ENCODE data around the gene CBX8. TPM values are rescaled to one million over a fixed set of nuclear protein-coding genes. Genes with fewer than 3 reads are reported as not detected.

CBX8 gene
- total and polyA plus RNA-seq, 2 donors (not counting 3 experiments of a cell fraction or from before 2014, with no cell fraction given): 0.69 to 3.1 TPM

DNA sequence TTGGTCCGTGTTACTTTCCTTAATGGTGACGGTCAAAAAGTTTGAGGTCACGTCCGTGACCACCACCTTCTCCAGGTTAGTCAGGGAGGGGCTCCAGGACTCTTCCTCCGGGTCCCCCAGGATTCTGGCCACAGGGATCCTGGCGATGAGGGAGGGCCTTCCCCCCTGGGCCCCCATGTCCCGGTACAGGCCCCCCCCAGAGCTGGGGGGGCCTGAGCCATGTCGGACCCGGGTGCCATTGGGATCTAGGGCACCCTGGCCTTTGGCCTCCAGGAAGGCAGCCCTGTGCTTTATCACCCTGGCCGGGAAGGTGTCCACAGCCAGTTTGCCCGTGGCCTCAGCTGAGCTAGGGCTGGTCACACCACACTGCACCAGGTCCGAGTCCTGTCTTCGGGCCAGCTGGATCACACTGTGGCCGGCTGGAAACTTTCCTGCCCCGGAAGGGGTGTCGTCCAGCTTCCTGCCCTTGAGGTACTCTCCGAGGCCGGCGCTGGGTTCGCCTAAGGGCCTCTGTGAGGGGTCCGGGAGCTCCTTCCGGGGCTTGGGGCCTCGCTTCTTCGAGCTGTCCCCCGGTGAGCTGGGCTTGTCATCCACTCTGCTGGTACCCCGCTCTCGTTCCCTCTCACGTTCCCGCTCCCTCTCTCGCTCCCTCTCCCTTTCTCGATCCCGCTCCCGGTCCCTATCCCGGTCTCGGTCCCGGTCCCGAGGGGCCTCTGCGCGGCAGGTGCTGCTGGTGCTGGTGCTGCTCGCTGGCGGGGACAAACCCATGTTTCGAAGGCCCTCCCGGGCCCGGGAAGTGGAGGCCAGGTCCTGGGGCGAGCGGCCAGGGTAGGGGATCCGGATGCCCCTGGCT is 2.0 kb downstream of the CBX8 start:
- Histone ChIP-seq H3K27ac (ENCODE audit: insufficient read depth, low read depth, low read length) (no peak overlapping the region), H3K4me2 (ENCODE audit: insufficient read depth, low read length) (no peak overlapping the region), H3K79me2 (ENCODE audit: control insufficient read depth, insufficient read depth, low read length) (no peaks in the 10 kb centered on the region), H4K20me1 (replicated peaks; ENCODE audit: control insufficient read depth, extremely low read depth, insufficient read depth, low read length) (no peaks in the 10 kb centered on the region), H3K9me3 (replicated peaks; ENCODE audit: control insufficient read depth, insufficient read depth, low read length) (no peaks in the 10 kb centered on the region), H3K4me1 (ENCODE audit: control insufficient read depth, extremely low read depth, insufficient read depth, low read length) (peaks cover 19% of the 10 kb centered on the region), H3K9me1 (replicated peaks; ENCODE audit: control insufficient read depth, extremely low read depth, insufficient read depth, low read length) (no peaks in the 10 kb centered on the region), H3K9ac (replicated peaks; ENCODE audit: extremely low read depth, insufficient read depth, low read length) (no peak overlapping the region), H3K4me3 (replicated peaks in 1 of 3; ENCODE audit: insufficient read depth in 1 of 3, low read depth in 1 of 3, low read length in 3 of 3) (no peak overlapping the region), H3K27me3 (ENCODE audit: control insufficient read depth in 2 of 2, insufficient read depth in 2 of 2, low read length in 2 of 2) (peaks cover 39 to 60% of the 10 kb centered on the region in 2 experiments), H3K36me3 (ENCODE audit: control insufficient read depth in 2 of 2, extremely low read depth in 1 of 2, insufficient read depth in 2 of 2, low read length in 2 of 2) (no peaks in the 10 kb centered on the region), H2AFZ (ENCODE audit: low read depth, low read length) (no peak overlapping the region)
- FAIRE-seq (no peak), DNase-seq (ENCODE audit: low read depth, low spot score) (no peak)
- intact Hi-C loops (cut with micrococcal nuclease): no loop called here
- no TSS peak for BruUV-seq (replicated peaks)
- TF ChIP-seq POLR2AphosphoS5 (IDR thresholded peaks at IDR 0.05; ENCODE audit: insufficient read depth, low read depth, low read length) (no peak), JUN (IDR thresholded peaks at IDR 0.05; ENCODE audit: borderline replicate concordance, insufficient read depth, insufficient read length, low read depth) (no peak), EZH2 (IDR thresholded peaks at IDR 0.05; ENCODE audit: borderline replicate concordance, low read depth, low read length, severe bottlenecking) (no peak), POLR2A (IDR thresholded peaks at IDR 0.05; ENCODE audit: low read depth, low read length) (no peak), FOS (IDR thresholded peaks at IDR 0.05; ENCODE audit: borderline replicate concordance, insufficient read depth, low read length) (no peak)
- TF ChIP-seq, protein P1, sequence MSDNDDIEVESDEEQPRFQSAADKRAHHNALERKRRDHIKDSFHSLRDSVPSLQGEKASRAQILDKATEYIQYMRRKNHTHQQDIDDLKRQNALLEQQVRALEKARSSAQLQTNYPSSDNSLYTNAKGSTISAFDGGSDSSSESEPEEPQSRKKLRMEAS (IDR thresholded peaks at IDR 0.05; ENCODE audit: insufficient read depth, insufficient read length): no peak
- ChIA-PET CTCF (interaction anchor here (1.0 to 1.2 kb wide), 2 partner anchors 40 to 49 kb away, joined by 3 to 4 read pairs; no protein-coding TSS in a partner anchor), POLR2A (no interaction called here)
- dilution Hi-C loops (cut with MboI; ENCODE audit: extremely low pct_ligation_motif_present, low sequenced_read_pairs): no loop called here

DNA sequence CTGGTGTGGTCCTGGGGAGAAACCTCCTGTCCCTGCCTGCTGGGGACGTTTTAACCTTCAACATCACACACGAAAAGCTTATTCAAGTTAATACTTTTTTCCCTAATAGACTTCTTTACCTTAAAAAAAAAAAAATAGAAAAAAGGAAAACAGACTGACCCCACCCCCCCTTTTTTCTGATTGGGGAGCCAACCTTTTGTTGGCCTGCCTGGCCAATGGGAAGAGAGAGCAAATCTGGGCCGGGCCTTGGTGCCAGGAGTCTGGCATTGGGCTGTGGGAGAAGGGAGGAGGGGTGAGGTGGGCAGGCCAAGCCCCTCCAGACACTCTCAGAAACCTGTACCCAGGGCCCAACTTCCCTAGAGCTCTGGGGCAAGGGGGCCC is 3.0 kb downstream of the CBX8 start:
- Histone ChIP-seq H3K9me3 (replicated peaks; ENCODE audit: control insufficient read depth, insufficient read depth, low read length) (no peaks in the 10 kb centered on the region), H3K27ac (ENCODE audit: insufficient read depth, low read depth, low read length) (no peak overlapping the region), H4K20me1 (replicated peaks; ENCODE audit: control insufficient read depth, extremely low read depth, insufficient read depth, low read length) (no peaks in the 10 kb centered on the region), H3K4me1 (ENCODE audit: control insufficient read depth, extremely low read depth, insufficient read depth, low read length) (peaks cover 19% of the 10 kb centered on the region), H3K4me3 (replicated peaks in 1 of 3; ENCODE audit: insufficient read depth in 1 of 3, low read depth in 1 of 3, low read length in 3 of 3) (no peak overlapping the region), H2AFZ (ENCODE audit: low read depth, low read length) (no peak overlapping the region), H3K36me3 (ENCODE audit: control insufficient read depth in 2 of 2, extremely low read depth in 1 of 2, insufficient read depth in 2 of 2, low read length in 2 of 2) (no peaks in the 10 kb centered on the region), H3K79me2 (ENCODE audit: control insufficient read depth, insufficient read depth, low read length) (no peaks in the 10 kb centered on the region), H3K4me2 (ENCODE audit: insufficient read depth, low read length) (no peak overlapping the region), H3K9me1 (replicated peaks; ENCODE audit: control insufficient read depth, extremely low read depth, insufficient read depth, low read length) (no peaks in the 10 kb centered on the region), H3K27me3 (ENCODE audit: control insufficient read depth in 2 of 2, insufficient read depth in 2 of 2, low read length in 2 of 2) (peaks cover 39 to 60% of the 10 kb centered on the region in 2 experiments), H3K9ac (replicated peaks; ENCODE audit: extremely low read depth, insufficient read depth, low read length) (no peak overlapping the region)
- CTCF ChIA-PET: interaction anchor here (1.0 to 2.2 kb wide), 2 partner anchors 18 to 48 kb away, joined by 3 to 10 read pairs; no protein-coding TSS in a partner anchor
- BruUV-seq (replicated peaks): no TSS peak
- no peak for FAIRE-seq
- POLR2A ChIA-PET: no interaction called here
- no peak for TF ChIP-seq POLR2A (IDR thresholded peaks at IDR 0.05; ENCODE audit: low read depth, low read length)
- TF ChIP-seq GATA2 (IDR thresholded peaks at IDR 0.05; ENCODE audit: insufficient read depth, insufficient read length, low read depth, low read length): no peak
- no peak for TF ChIP-seq POLR2AphosphoS5 (IDR thresholded peaks at IDR 0.05; ENCODE audit: insufficient read depth, low read depth, low read length)
- no peak for TF ChIP-seq EZH2 (IDR thresholded peaks at IDR 0.05; ENCODE audit: borderline replicate concordance, low read depth, low read length, severe bottlenecking)
- TF ChIP-seq, protein P1 (IDR thresholded peaks at IDR 0.05; ENCODE audit: insufficient read depth, insufficient read length): no peak
- TF ChIP-seq, protein P2, sequence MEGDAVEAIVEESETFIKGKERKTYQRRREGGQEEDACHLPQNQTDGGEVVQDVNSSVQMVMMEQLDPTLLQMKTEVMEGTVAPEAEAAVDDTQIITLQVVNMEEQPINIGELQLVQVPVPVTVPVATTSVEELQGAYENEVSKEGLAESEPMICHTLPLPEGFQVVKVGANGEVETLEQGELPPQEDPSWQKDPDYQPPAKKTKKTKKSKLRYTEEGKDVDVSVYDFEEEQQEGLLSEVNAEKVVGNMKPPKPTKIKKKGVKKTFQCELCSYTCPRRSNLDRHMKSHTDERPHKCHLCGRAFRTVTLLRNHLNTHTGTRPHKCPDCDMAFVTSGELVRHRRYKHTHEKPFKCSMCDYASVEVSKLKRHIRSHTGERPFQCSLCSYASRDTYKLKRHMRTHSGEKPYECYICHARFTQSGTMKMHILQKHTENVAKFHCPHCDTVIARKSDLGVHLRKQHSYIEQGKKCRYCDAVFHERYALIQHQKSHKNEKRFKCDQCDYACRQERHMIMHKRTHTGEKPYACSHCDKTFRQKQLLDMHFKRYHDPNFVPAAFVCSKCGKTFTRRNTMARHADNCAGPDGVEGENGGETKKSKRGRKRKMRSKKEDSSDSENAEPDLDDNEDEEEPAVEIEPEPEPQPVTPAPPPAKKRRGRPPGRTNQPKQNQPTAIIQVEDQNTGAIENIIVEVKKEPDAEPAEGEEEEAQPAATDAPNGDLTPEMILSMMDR (IDR thresholded peaks at IDR 0.05; ENCODE audit: extremely low read depth in 1 of 2, insufficient read depth in 1 of 2, low read depth in 1 of 2, low read length in 2 of 2): no peak
- TF ChIP-seq JUN (IDR thresholded peaks at IDR 0.05; ENCODE audit: borderline replicate concordance, insufficient read depth, insufficient read length, low read depth): no peak
- no peak for TF ChIP-seq FOS (IDR thresholded peaks at IDR 0.05; ENCODE audit: borderline replicate concordance, insufficient read depth, low read length)
- TF ChIP-seq MYC (IDR thresholded peaks at IDR 0.05; ENCODE audit: low read depth, low read length): no peak
- dilution Hi-C loops (cut with MboI; ENCODE audit: extremely low pct_ligation_motif_present, low sequenced_read_pairs) (no loop called here), intact Hi-C loops (cut with micrococcal nuclease) (no loop called here)
- peak; percentile 39 for DNase-seq (ENCODE audit: low read depth, low spot score)
